ENCODE measurements around the gene GMEB2.

GMEB2 gene

DNA sequence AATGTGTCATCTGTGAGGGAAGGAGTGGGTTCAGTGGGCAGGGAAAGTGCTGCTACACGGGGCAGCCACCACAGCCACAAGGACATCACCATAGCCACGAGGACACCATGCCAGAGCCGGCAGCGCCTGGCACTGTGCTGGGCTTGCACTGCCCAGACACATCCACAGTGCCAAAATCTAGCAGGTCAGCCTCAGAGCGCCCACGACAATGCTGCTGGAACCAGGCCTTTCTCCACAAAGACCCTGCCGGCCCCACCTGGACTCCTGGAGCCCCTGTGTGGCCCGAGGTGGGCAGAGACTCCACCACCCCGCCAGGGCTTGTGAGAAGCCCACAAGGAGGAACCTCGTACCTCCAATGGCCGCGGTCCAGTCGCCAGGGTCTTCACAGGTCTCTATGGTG is 34.2 kb downstream of the GMEB2 start:
- H3K4me1 ChIP-seq (ENCODE audit: low read depth, poor library complexity, severe bottlenecking): no peaks in the 10 kb centered on the region
- H4K20me1 ChIP-seq (ENCODE audit: insufficient read depth): no peaks in the 10 kb centered on the region
- no peak overlapping the region for H3K4me3 ChIP-seq (IDR thresholded peaks at IDR 0.05; ENCODE audit: insufficient read depth, low read depth, low read length)
- TF ChIP-seq, protein P1, sequence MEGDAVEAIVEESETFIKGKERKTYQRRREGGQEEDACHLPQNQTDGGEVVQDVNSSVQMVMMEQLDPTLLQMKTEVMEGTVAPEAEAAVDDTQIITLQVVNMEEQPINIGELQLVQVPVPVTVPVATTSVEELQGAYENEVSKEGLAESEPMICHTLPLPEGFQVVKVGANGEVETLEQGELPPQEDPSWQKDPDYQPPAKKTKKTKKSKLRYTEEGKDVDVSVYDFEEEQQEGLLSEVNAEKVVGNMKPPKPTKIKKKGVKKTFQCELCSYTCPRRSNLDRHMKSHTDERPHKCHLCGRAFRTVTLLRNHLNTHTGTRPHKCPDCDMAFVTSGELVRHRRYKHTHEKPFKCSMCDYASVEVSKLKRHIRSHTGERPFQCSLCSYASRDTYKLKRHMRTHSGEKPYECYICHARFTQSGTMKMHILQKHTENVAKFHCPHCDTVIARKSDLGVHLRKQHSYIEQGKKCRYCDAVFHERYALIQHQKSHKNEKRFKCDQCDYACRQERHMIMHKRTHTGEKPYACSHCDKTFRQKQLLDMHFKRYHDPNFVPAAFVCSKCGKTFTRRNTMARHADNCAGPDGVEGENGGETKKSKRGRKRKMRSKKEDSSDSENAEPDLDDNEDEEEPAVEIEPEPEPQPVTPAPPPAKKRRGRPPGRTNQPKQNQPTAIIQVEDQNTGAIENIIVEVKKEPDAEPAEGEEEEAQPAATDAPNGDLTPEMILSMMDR (conservative IDR thresholded peaks at IDR 0.05; ENCODE audit: low read depth, low read length): no peak
- no peak overlapping the region for H3K4me2 ChIP-seq
- H3K27me3 ChIP-seq (ENCODE audit: insufficient read depth, low read depth): no peaks in the 10 kb centered on the region
- H2AFZ ChIP-seq (ENCODE audit: low read depth): no peak overlapping the region
- H3K36me3 ChIP-seq (ENCODE audit: insufficient read depth): no peaks in the 10 kb centered on the region
- no peaks in the 10 kb centered on the region for H3K79me2 ChIP-seq (ENCODE audit: insufficient read depth, low read depth)
- no peak overlapping the region for H3K27ac ChIP-seq
- no peak overlapping the region for H3K9ac ChIP-seq

DNA sequence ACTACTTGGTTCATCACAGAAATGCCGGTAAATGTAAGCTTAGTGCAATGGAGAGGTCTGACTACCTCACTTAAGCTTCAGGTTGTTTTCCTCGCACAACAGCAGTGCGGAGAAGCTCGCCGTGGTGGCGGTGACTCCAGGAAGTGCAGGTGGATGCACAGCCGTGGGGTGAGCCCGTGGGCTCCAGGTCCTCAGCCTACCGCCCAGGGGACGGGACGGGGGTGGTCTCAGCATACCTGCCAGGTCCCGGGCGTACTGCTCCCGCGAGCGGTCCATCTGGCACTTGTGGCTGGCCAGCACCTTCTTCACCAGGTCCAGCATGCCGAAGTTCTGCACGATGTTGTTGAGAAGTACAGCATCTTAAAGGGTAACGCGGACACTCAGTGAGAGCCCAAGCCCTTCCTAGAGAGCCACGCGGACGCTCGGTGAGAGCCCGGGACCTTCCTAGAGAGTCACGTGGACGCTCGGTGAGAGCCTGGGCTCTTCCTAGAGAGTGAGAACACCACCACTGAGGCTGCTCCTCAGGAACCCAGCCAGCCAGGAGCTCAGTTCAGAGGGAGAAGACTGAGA is 35.0 kb downstream of the GMEB2 start:
- Histone ChIP-seq H3K4me1 (ENCODE audit: low read depth, poor library complexity, severe bottlenecking) (no peaks in the 10 kb centered on the region), H3K4me3 (IDR thresholded peaks at IDR 0.05; ENCODE audit: insufficient read depth, low read depth, low read length) (no peak overlapping the region), H3K27ac (no peak overlapping the region), H2AFZ (ENCODE audit: low read depth) (no peak overlapping the region), H3K4me2 (no peak overlapping the region), H3K9ac (no peak overlapping the region), H3K36me3 (ENCODE audit: insufficient read depth) (no peaks in the 10 kb centered on the region), H3K27me3 (ENCODE audit: insufficient read depth, low read depth) (no peaks in the 10 kb centered on the region), H3K79me2 (ENCODE audit: insufficient read depth, low read depth) (no peaks in the 10 kb centered on the region), H4K20me1 (ENCODE audit: insufficient read depth) (no peaks in the 10 kb centered on the region)
- TF ChIP-seq, protein P1 (conservative IDR thresholded peaks at IDR 0.05; ENCODE audit: low read depth, low read length): no peak

DNA sequence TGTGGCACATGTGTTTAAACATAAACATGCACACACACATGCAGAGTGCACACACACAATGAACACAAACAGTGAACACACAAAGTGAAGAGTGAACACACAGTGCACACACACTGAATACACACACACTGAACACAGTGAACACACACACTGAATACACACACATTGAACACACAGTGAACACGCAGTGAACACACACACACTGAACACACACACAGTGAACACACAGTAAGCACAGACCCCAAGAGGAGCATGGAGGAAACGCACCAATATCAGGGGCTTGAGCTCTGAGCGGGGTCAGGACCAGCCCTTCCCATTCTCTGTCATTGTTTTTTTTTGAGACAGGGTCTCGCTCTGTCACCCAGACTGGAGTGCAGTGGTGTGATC is 35.8 kb downstream of the GMEB2 start:
- no peaks in the 10 kb centered on the region for H3K79me2 ChIP-seq (ENCODE audit: insufficient read depth, low read depth)
- TF ChIP-seq, protein P1 (conservative IDR thresholded peaks at IDR 0.05; ENCODE audit: low read depth, low read length): no peak
- no peak overlapping the region for H3K4me3 ChIP-seq (IDR thresholded peaks at IDR 0.05; ENCODE audit: insufficient read depth, low read depth, low read length)
- H3K27ac ChIP-seq: no peak overlapping the region
- H3K9ac ChIP-seq: no peak overlapping the region
- no peaks in the 10 kb centered on the region for H3K36me3 ChIP-seq (ENCODE audit: insufficient read depth)
- peaks cover 1% of the 10 kb centered on the region; the same call in 1 of the 2 replicates for H3K27me3 ChIP-seq (ENCODE audit: insufficient read depth, low read depth)
- no peak overlapping the region for H3K4me2 ChIP-seq
- H3K4me1 ChIP-seq (ENCODE audit: low read depth, poor library complexity, severe bottlenecking): no peaks in the 10 kb centered on the region
- no peaks in the 10 kb centered on the region for H4K20me1 ChIP-seq (ENCODE audit: insufficient read depth)
- H2AFZ ChIP-seq (ENCODE audit: low read depth): no peak overlapping the region

DNA sequence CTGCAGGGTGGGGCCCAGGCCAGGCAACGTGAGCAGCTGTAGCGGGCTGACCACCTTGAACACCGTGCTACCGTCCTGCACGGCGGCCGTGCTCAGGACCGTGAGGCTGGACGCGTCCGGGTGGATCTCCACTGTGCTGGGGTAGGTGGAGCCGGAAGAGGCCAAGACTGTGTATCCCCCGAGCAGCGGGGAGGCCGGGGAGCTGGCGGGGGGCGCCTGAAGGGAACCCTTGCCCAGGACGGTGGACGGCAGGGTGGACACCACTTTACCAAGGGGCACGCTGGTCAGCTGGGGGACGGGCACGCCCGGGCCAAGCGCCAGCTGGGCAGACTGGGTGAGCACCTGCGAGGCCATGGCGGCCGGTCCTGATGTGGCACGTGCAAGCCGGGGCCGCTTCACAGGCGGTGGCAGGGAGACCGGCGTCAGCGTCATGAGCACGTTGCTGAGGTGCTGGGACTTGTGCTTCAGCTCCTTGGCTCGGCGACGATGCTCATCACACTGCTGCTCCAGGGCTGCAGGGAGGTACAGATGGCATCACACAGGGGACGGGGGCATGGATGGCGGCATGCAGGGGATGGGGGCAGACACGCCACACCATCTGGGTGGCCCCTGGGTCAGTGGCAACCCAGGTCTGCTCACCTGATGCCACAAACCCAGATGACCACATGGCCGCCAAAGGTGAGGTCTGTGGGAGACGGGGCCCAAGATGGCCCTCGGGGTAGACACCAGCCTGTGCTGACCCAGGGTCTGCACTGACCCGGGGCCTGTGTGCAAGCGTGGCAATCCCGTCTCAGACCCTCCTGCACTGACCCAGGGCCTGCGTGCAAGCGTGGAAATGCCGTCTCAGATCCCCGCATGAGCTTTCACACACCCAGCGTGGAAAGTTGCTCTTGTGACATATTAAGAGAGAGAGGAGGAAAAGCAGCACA is 36.4 kb downstream of the GMEB2 start:
- Histone ChIP-seq H3K27ac (no peak overlapping the region), H3K4me2 (no peak overlapping the region), H4K20me1 (ENCODE audit: insufficient read depth) (no peaks in the 10 kb centered on the region)

More for the DNA sequence above, 36.4 kb downstream of the GMEB2 start:
- no peak overlapping the region for H2AFZ ChIP-seq (ENCODE audit: low read depth)
- H3K4me3 ChIP-seq (IDR thresholded peaks at IDR 0.05; ENCODE audit: insufficient read depth, low read depth, low read length): no peak overlapping the region
- TF ChIP-seq, protein P1 (conservative IDR thresholded peaks at IDR 0.05; ENCODE audit: low read depth, low read length): no peak
- H3K27me3 ChIP-seq (ENCODE audit: insufficient read depth, low read depth): peaks cover 4% of the 10 kb centered on the region; the same call in 1 of the 2 replicates
- no peak overlapping the region for H3K9ac ChIP-seq
- no peaks in the 10 kb centered on the region for H3K79me2 ChIP-seq (ENCODE audit: insufficient read depth, low read depth)
- H3K4me1 ChIP-seq (ENCODE audit: low read depth, poor library complexity, severe bottlenecking): no peaks in the 10 kb centered on the region
- no peaks in the 10 kb centered on the region for H3K36me3 ChIP-seq (ENCODE audit: insufficient read depth)

Measured in KMS-11 (cell line).